H1 (cell line): Measurements from ENCODE around the gene UCP2. TPM values are rescaled to one million over a fixed set of nuclear protein-coding genes. Genes with fewer than 3 reads are reported as not detected.

ENCODE experiments used
- CTCF ChIA-PET: fragments of 300-600 bp; sonication (Branson Sonifier 250); formaldehyde crosslinking; loops from one replicate; lab custom pipeline; 2021; ENCODE audit not compliant: partially characterized antibody; lab: Charles Lee
- POLR2A ChIA-PET: fragments of 300-600 bp; sonication (Branson Sonifier 250); formaldehyde crosslinking; loops from one replicate; lab custom pipeline; 2021; ENCODE audit warnings: inconsistent platforms; ENCODE audit not compliant: partially characterized antibody; lab: Charles Lee
- DNase-seq, 2 experiments: peaks; one replicate each; pipeline versions ENCODE4 v3.0.0 to v3.0.0-alpha.2; 2010 to 2022; ENCODE audit warnings: low spot score in 2 of 2, low read depth in 1 of 2, mixed read lengths in 1 of 2
- FAIRE-seq: peaks from 2 replicates; lab custom pipeline; 2011; peaks lifted over from hg19 to GRCh38; lab: Jason Lieb, UNC
- H2AFZ ChIP-seq: 2 replicates; pipeline ENCODE4 v1.8.1; 2012; ENCODE audit warnings: low read length, inconsistent platforms
- H2AK5ac ChIP-seq: 2 replicates; pipeline ENCODE4 v1.6.1; 2013; ENCODE audit warnings: low read depth, low read length
- H2BK120ac ChIP-seq: replicated peaks from 2 replicates; pipeline ENCODE3; 2013; ENCODE audit warnings: low read depth, low read length, inconsistent platforms
- H2BK12ac ChIP-seq: 2 replicates; pipeline ENCODE4 v1.6.1; 2013; ENCODE audit warnings: low read depth, low read length
- H2BK15ac ChIP-seq: 2 replicates; pipeline ENCODE4 v1.6.1; 2013; ENCODE audit warnings: low read length
- H2BK20ac ChIP-seq: 2 replicates; pipeline ENCODE4 v1.6.1; 2013; ENCODE audit warnings: low read length
- H2BK5ac ChIP-seq: 2 replicates; pipeline ENCODE4 v1.6.1; 2013; ENCODE audit warnings: low read depth, low read length
- H3K14ac ChIP-seq: 2 replicates; pipeline ENCODE4 v1.6.1; 2013; ENCODE audit warnings: inconsistent platforms; ENCODE audit not compliant: insufficient read length
- H3K18ac ChIP-seq: 2 replicates; pipeline ENCODE4 v1.6.1; 2013; ENCODE audit warnings: low read length; ENCODE audit errors: extremely low read depth
- H3K23ac ChIP-seq: 2 replicates; pipeline ENCODE4 v1.6.1; 2013; ENCODE audit warnings: inconsistent platforms; ENCODE audit not compliant: insufficient read length
- H3K23me2 ChIP-seq: 2 replicates; pipeline ENCODE4 v1.6.1; 2013; ENCODE audit warnings: low read depth, low read length
- H3K27ac ChIP-seq: 2 replicates; pipeline ENCODE4 v1.6.1; 2011; ENCODE audit warnings: low read depth, low read length, inconsistent platforms
- H3K27me3 ChIP-seq, 4 experiments: replicated peaks in 1 of 4; 1 replicate in 1 of 4; 2 replicates in 3 of 4; pipeline versions ENCODE4 v1.6.1 to v1.8.1; 2011 to 2013; ENCODE audit warnings: low read length in 3 of 4, mild to moderate bottlenecking in 3 of 4, inconsistent platforms in 2 of 4, mixed read lengths in 2 of 4, moderate library complexity in 1 of 4; ENCODE audit not compliant: control insufficient read depth in 3 of 4, insufficient read depth in 3 of 4; ENCODE audit errors: extremely low read depth in 1 of 4
- H3K36me3 ChIP-seq, 4 experiments: 2 replicates each; pipeline versions ENCODE4 v1.6.1 to v1.8.1; 2011 to 2013; ENCODE audit warnings: mild to moderate bottlenecking in 4 of 4, low read length in 3 of 4, moderate library complexity in 2 of 4, control low read depth in 1 of 4, inconsistent platforms in 1 of 4; ENCODE audit not compliant: insufficient read depth in 4 of 4, control insufficient read depth in 2 of 4
- H3K4ac ChIP-seq: replicated peaks from 2 replicates; pipeline ENCODE3; 2013; ENCODE audit warnings: low read length, low read depth, mixed read lengths, inconsistent platforms; ENCODE audit not compliant: insufficient read length
- H3K4me1 ChIP-seq, 4 experiments: replicated peaks in 1 of 4; 1 replicate in 1 of 4; 2 replicates in 3 of 4; pipeline versions ENCODE4 v1.6.1 to v1.8.1; 2011 to 2013; ENCODE audit warnings: low read length in 3 of 4, inconsistent platforms in 2 of 4, mixed read lengths in 1 of 4; ENCODE audit not compliant: insufficient read depth in 4 of 4, control insufficient read depth in 3 of 4
- H3K4me2 ChIP-seq, 2 experiments: 2 replicates each; pipeline versions ENCODE4 v1.6.1 to v1.8.1; 2011 to 2013; ENCODE audit warnings: low read depth in 2 of 2, low read length in 2 of 2, control low read depth in 1 of 2, inconsistent platforms in 1 of 2, mild to moderate bottlenecking in 1 of 2; ENCODE audit not compliant: insufficient read depth in 1 of 2
- H3K4me3 ChIP-seq, 4 experiments: fragments of 200-600, 300-600 bp in 1 of 4; sonication (generic), shearing (Covaris generic), sonication (Bioruptor Twin) in 1 of 4; 2 replicates each; pipeline versions ENCODE4 v1.5.1 to v1.8.1; 2011 to 2016; ENCODE audit warnings: low read length in 4 of 4, low read depth in 3 of 4, control low read depth in 2 of 4, inconsistent platforms in 2 of 4, mild to moderate bottlenecking in 2 of 4, mixed read lengths in 1 of 4, moderate library complexity in 1 of 4; ENCODE audit not compliant: insufficient read depth in 2 of 4; ENCODE audit errors: extremely low read depth in 1 of 4
- H3K56ac ChIP-seq: replicated peaks from 2 replicates; pipeline ENCODE3; 2013; ENCODE audit warnings: low read depth, mild to moderate bottlenecking, mixed read lengths, low read length, inconsistent platforms; ENCODE audit not compliant: insufficient read length
- H3K79me1 ChIP-seq: 2 replicates; pipeline ENCODE4 v1.6.1; 2013; ENCODE audit warnings: low read depth, low read length, control low read depth
- H3K79me2 ChIP-seq, 2 experiments: 2 replicates each; pipeline versions ENCODE4 v1.6.1 to v1.8.1; 2012 to 2013; ENCODE audit warnings: low read length in 2 of 2, mild to moderate bottlenecking in 2 of 2, inconsistent platforms in 1 of 2; ENCODE audit not compliant: insufficient read depth in 2 of 2, control insufficient read depth in 1 of 2
- H3K9ac ChIP-seq, 4 experiments: replicated peaks in 1 of 4; 1 replicate in 1 of 4; 2 replicates in 3 of 4; pipeline versions ENCODE4 v1.6.1 to v1.8.1; 2011 to 2013; ENCODE audit warnings: low read depth in 3 of 4, low read length in 3 of 4, control low read depth in 2 of 4, mild to moderate bottlenecking in 2 of 4, moderate library complexity in 2 of 4, inconsistent platforms in 1 of 4; ENCODE audit errors: extremely low read depth in 1 of 4
- H3K9me3 ChIP-seq, 2 experiments: 2 replicates each; pipeline versions ENCODE4 v1.6.1 to v1.8.1; 2012 to 2013; ENCODE audit warnings: mild to moderate bottlenecking in 2 of 2, moderate library complexity in 2 of 2, control low read depth in 1 of 2, inconsistent platforms in 1 of 2, low read depth in 1 of 2, low read length in 1 of 2, mixed read lengths in 1 of 2; ENCODE audit not compliant: insufficient read depth in 2 of 2
- H4K20me1 ChIP-seq, 2 experiments: replicated peaks in 1 of 2; 2 replicates each; pipeline versions ENCODE3 to v1.8.1; 2011 to 2013; ENCODE audit warnings: inconsistent platforms in 2 of 2, low read length in 2 of 2, mild to moderate bottlenecking in 1 of 2; ENCODE audit not compliant: insufficient read depth in 2 of 2, control insufficient read depth in 1 of 2
- H4K5ac ChIP-seq: 2 replicates; pipeline ENCODE4 v1.6.1; 2013; ENCODE audit warnings: low read length, low read depth, mixed read lengths, inconsistent platforms; ENCODE audit not compliant: insufficient read length
- H4K8ac ChIP-seq: 2 replicates; pipeline ENCODE4 v1.8.0; 2013; ENCODE audit warnings: mild to moderate bottlenecking, moderate library complexity, low read length, inconsistent platforms; ENCODE audit not compliant: insufficient read depth; ENCODE audit errors: extremely low read depth
- H4K91ac ChIP-seq: replicated peaks from 2 replicates; pipeline ENCODE3; 2013; ENCODE audit warnings: low read length, mixed read lengths, inconsistent platforms; ENCODE audit not compliant: insufficient read length
- ASH2L ChIP-seq: fragments of 200-600, 300-600 bp; sonication (generic); IDR thresholded peaks from one replicate; pipeline ENCODE4 v1.7.1; 2017; ENCODE audit warnings: low read length
- CTBP2 ChIP-seq: IDR thresholded peaks from 2 replicates; pipeline ENCODE4 v1.7.0; 2011; ENCODE audit warnings: borderline replicate concordance, mild to moderate bottlenecking, moderate library complexity, mixed read lengths, low read length; ENCODE audit not compliant: insufficient read depth, insufficient read length
- FOSL1 ChIP-seq: IDR thresholded peaks from 2 replicates; pipeline ENCODE4 v1.6.1; 2011; ENCODE audit warnings: mild to moderate bottlenecking, low read depth, low read length, moderate library complexity; ENCODE audit not compliant: insufficient read depth
- POLR2AphosphoS5 ChIP-seq: IDR thresholded peaks from 2 replicates; pipeline ENCODE4 v1.6.1; 2011; ENCODE audit warnings: low read depth, low read length
- RBBP5 ChIP-seq: IDR thresholded peaks from 2 replicates; pipeline ENCODE4 v1.7.1; 2012; ENCODE audit warnings: low read depth, mild to moderate bottlenecking, inconsistent platforms, low read length, moderate library complexity, borderline replicate concordance
- RNF2 ChIP-seq: fragments of 200-900, 300-1000 bp; sonication (generic); IDR thresholded peaks from 2 replicates; pipeline ENCODE4 v1.7.1; 2016; ENCODE audit warnings: borderline replicate concordance, low read depth, mild to moderate bottlenecking, antibody characterized with exemption, low read length; ENCODE audit not compliant: poor library complexity, severe bottlenecking; ENCODE audit errors: missing control alignments
- SIX5 ChIP-seq: IDR thresholded peaks from 2 replicates; pipeline ENCODE4 v1.6.1; 2011; ENCODE audit warnings: mild to moderate bottlenecking, low read depth, low read length
- SP1 ChIP-seq: IDR thresholded peaks from 2 replicates; pipeline ENCODE4 v1.6.1; 2011; ENCODE audit warnings: low read depth, low read length
- TAF1 ChIP-seq: IDR thresholded peaks from 2 replicates; pipeline ENCODE4 v1.6.1; 2011; ENCODE audit warnings: mild to moderate bottlenecking, low read depth, low read length
- WGBS, 2 experiments: shearing (Covaris generic) in 1 of 2; methylation state at CpG; one replicate each; pipeline versions ENCODE4 v1.1.6 to v1.1.7; 2013 to 2015; ENCODE audit warnings: low lambda C conversion rate in 2 of 2, mixed read lengths in 2 of 2, inconsistent platforms in 1 of 2, low coverage in 1 of 2, missing lambda C conversion rate in 1 of 2; ENCODE audit not compliant: insufficient replicate concordance in 2 of 2, insufficient coverage in 1 of 2, insufficient read length in 1 of 2; ENCODE audit errors: extremely low coverage in 1 of 2, missing lambda C conversion rate in 1 of 2; 5-methylcytosine and 5-hydroxymethylcytosine counted together
- polyA plus RNA-seq, 7 experiments: library from polyadenylated mRNA; depleted of rRNA in 3 of 7; stranded (reverse) in 5 of 7; unstranded in 2 of 7; fragments of >200 nt in 5 of 7; fragments of 200-250 nt in 2 of 7; gene quantifications; 1 replicate in 5 of 7; 2 replicates in 1 of 7; 4 replicates in 1 of 7; pipeline versions ENCODE4 v1.2.1 to v1.2.3, GENCODE V29; 2011 to 2013; ENCODE audit warnings: missing spikeins in 2 of 7, mixed read lengths in 2 of 7
- total RNA-seq: library from RNA; stranded (reverse); fragmentation: NEBNext Ultra II Directional; extraction: Animal tissue kit (Norgen Biotek cat#: 25700); gene quantifications from 2 replicates; pipeline ENCODE4 v1.2.1, GENCODE V29; 2021
- TF ChIP-seq, protein P1 (sequence below): IDR thresholded peaks from 2 replicates; pipeline ENCODE4 v1.6.1; 2012; ENCODE audit warnings: inconsistent platforms

The UCP2 gene
- total and polyA plus RNA-seq, 2 of the 8 experiments (the other 6 are each of a cell fraction or from before 2014, with no cell fraction given): 46.2 to 55.2 TPM

DNA sequence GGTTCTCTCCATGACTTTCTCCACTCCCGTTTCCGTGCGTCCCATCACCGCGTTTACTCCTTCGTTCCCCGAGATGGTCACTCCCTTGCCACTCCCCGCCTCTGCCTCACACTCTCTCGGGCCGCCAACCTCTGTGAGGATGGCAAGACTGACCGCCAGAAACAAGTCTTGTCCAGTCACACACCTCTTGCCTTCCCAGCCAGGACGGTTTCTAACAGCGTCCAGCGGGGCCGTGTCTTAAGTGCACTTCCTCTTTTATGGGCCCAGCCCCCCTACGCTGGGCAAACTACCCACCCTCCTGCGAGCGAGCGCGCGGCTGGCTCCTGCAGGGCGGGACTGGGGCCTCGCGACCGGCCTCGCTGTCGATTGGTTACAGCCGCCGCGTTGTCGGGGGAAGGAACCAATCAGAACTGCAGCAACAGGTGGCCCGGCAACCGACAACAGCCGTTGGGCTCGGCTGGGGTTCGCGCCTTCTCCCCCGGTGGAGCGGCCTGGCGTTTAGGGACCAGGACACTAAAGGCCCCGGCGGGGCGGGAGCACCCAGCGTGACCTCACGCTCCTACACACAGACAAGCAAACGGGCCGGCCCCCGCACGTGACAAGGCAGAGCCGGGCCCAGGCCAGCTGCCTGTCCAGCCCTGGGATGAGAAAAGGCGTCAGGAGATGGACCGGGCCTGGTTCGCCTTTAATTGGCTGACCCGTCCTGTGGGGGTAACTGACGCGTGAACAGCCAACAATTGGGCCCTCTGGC lies 522 bp upstream of the UCP2 start:
- H3K9me3 ChIP-seq: no peaks in the 10 kb centered on the region
- H3K4me2 ChIP-seq: peak overlapping the region; percentile 86 to 100
- peak overlapping the region; percentile 97; the same call in 1 of the 2 replicates for H2BK12ac ChIP-seq
- DNase-seq (peak; percentile 74 to 91), FAIRE-seq (no peak)
- H3K36me3 ChIP-seq: peaks cover 2 to 30% (median 8%) of the 10 kb centered on the region in 4 experiments; a peak in 5 of 8 replicates
- peak overlapping the region; percentile 25 for H3K14ac ChIP-seq
- H2BK5ac ChIP-seq: peak overlapping the region; percentile 96
- peak overlapping the region; percentile 71 to 96 (median 79) for H3K4me3 ChIP-seq
- 4% methylated on average over 48 of the region's 56 CpGs; no CpG with 5 or more reads in 1 of the 2 experiments for WGBS, 2 experiments
- no peak overlapping the region for H3K23ac ChIP-seq
- peak overlapping the region; percentile 100; the same call in 1 of the 2 replicates for H2BK15ac ChIP-seq
- 0 out of 2 replicates have a peak overlapping the region, but pooled peaks have one; percentile 77 for H2AK5ac ChIP-seq
- ChIA-PET CTCF (interaction anchor here (0.7 to 1.2 kb wide), 2 partner anchors 11 to 14 kb away, joined by 3 to 5 read pairs; no protein-coding TSS in a partner anchor), POLR2A (interaction anchor here (0.9 to 6.8 kb wide), 5 partner anchors 13 to 190 kb away, joined by 4 to 94 read pairs (median 11); no protein-coding TSS in a partner anchor)
- peak overlapping the region; percentile 75 for H3K27ac ChIP-seq
- H2BK20ac ChIP-seq: peak overlapping the region; percentile 93; the same call in 1 of the 2 replicates
- peak overlapping the region; percentile 76 for H2BK120ac ChIP-seq
- H3K4me1 ChIP-seq: peaks cover 7 to 18% (median 10%) of the 10 kb centered on the region in 4 experiments
- H4K8ac ChIP-seq: peak overlapping the region; percentile 94
- H3K27me3 ChIP-seq: peaks cover 0 to 2% (median 0%) of the 10 kb centered on the region in 4 experiments; a peak in 2 of 7 replicates
- peak overlapping the region; percentile 99 for H3K4ac ChIP-seq
- H2AFZ ChIP-seq: peak overlapping the region; percentile 96
- peaks cover 0 to 4% of the 10 kb centered on the region in 2 experiments for H4K20me1 ChIP-seq
- H4K5ac ChIP-seq: peak overlapping the region; percentile 87
- H3K9ac ChIP-seq: peak overlapping the region in 3 of 4 experiments; percentile 77 to 86 (median 81); a peak in 6 of 7 replicates
- peak overlapping the region; percentile 85 for H3K56ac ChIP-seq
- peaks cover 0 to 6% of the 10 kb centered on the region in 2 experiments; a peak in 1 of 4 replicates for H3K79me2 ChIP-seq
- H3K23me2 ChIP-seq: peaks cover 10% of the 10 kb centered on the region
- H3K18ac ChIP-seq: peak overlapping the region; percentile 100
- peak overlapping the region; percentile 95 for H4K91ac ChIP-seq
- peaks cover 2% of the 10 kb centered on the region; the same call in 1 of the 2 replicates for H3K79me1 ChIP-seq
- TF ChIP-seq, protein P1, sequence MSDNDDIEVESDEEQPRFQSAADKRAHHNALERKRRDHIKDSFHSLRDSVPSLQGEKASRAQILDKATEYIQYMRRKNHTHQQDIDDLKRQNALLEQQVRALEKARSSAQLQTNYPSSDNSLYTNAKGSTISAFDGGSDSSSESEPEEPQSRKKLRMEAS: peak; percentile 93
- peak; percentile 56 for TF ChIP-seq ASH2L
- peak; percentile 1; the same call in 1 of the 2 replicates for TF ChIP-seq FOSL1
- peak; percentile 36; the same call in 1 of the 2 replicates for TF ChIP-seq POLR2AphosphoS5
- TF ChIP-seq SIX5: no peak
- no peak for TF ChIP-seq RNF2
- no peak for TF ChIP-seq CTBP2
- peak; percentile 48 for TF ChIP-seq TAF1
- peak; percentile 66 for TF ChIP-seq SP1
- TF ChIP-seq RBBP5: peak; percentile 87
